GM12891 (cell line): ENCODE data around the gene BBLN.

Experiments used
- POLR2A ChIP-seq: IDR thresholded peaks from 2 replicates; pipeline ENCODE4 v1.6.1; 2011; ENCODE audit warnings: low read depth, low read length, control low read depth
- POLR2AphosphoS5 ChIP-seq: IDR thresholded peaks from 2 replicates; pipeline ENCODE4 v1.6.1; 2011; ENCODE audit warnings: low read depth, low read length, control low read depth
- SPI1 ChIP-seq: IDR thresholded peaks from 2 replicates; pipeline ENCODE4 v1.6.1; 2011; ENCODE audit warnings: low read depth, low read length, control low read depth
- TAF1 ChIP-seq: IDR thresholded peaks from 2 replicates; pipeline ENCODE4 v1.6.1; 2011; ENCODE audit warnings: low read depth, low read length, control low read depth

DNA sequence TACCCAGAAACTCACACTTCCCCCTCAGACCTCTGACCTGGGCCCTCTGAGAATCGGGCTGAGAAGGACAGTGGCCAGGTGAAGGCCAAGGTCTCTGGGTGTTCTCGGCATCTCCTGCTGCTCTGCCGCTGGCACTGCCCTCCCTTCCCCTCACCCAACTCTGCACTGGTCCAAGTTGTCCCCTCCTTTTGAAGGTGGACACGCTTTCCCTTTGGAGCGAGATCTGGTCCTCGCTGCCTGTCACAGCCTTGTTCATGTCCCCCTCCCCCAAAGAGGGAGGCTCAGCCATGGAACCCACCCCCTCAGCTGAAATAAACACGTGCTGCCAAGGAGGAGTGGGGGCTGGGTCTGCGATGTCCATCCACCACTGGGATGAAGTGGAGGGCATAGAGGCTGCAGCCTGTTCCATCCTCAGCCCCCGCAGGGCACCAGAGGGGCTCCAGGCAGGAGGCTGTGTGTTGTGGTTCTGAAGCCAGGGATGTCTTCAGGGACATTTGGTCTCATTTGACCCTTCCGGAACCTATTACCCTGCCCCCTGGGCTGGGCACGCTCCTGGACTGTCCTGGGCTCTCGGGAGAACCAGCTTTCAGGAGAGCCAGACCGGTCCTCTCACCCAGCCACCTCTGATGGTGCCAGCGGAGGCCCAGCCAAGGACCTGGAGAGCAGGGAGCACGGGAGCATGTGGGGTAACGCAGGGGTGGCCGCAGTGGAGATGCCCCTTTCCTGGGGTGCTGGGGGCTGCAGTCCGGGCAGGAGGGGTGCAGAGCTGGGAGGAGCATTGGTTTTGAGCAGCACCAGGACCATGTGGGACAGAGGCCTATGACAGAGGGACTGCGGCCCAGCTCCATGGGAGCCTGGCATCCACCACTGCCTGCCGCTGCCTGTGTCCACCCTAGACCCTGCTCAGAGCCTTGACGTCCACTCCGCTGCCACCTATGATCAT is 15.6 kb upstream of the BBLN start:
- TF ChIP-seq POLR2A: no peak
- TF ChIP-seq POLR2AphosphoS5: no peak
- TF ChIP-seq TAF1: no peak
- no peak for TF ChIP-seq SPI1
